RWPE1 (cell line): ENCODE results near the gene CTNNA3.
"Not testable (repeated sequence)": the region's sequence is repeated elsewhere in the genome, so short reads cannot be mapped to it uniquely, and the experiment has no call there.

Experiments used
- CTCF ChIA-PET: fragments of 350-600 bp; sonication (Branson Sonifier 250); formaldehyde crosslinking; extraction: SDS; loops from one replicate; lab custom pipeline; 2021; lab: Yijun Ruan, JAX
- POLR2A ChIA-PET: fragments of 400-600 bp; formaldehyde crosslinking; extraction: SDS; loops from one replicate; lab custom pipeline; 2020; ENCODE audit warnings: antibody characterized with exemption; ENCODE audit not compliant: low non-redundant PET; lab: Yijun Ruan, JAX
- DNase-seq: peaks from one replicate; pipeline ENCODE4 v3.0.0; 2012; ENCODE audit warnings: low spot score
- H3K27ac ChIP-seq: fragments of 450-650 bp; 2 replicates; pipeline ENCODE4 v1.5.1; 2017
- TF ChIP-seq, protein P1 (sequence below): fragments of 450-650 bp; conservative IDR thresholded peaks from 2 replicates; pipeline ENCODE4 v1.5.1; 2017; ENCODE audit warnings: low read depth, mild to moderate bottlenecking

Gene CTNNA3

DNA sequence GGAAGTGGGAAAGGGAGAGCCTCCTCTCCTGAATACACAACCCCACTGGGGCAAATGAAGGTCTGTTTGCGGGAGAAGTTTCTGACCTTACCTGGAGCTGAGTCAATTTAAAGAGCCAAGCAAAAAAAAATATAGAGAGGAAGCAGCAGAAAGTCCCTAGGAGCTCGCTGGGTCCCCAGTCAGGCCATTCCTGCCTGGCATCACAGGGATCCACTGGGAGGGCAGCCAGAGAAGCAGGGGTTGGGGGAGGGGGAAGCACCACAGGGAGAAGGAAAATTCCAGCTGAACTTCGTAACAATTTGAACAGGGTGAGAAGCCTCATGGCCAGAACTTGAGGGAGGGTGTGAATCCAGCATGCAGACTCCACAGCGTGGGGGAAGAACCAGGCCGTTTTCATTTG, 471.4 kb downstream of the CTNNA3 start:
- CTCF ChIA-PET: no interaction called here
- H3K27ac ChIP-seq: no peak overlapping the region
- TF ChIP-seq, protein P1, sequence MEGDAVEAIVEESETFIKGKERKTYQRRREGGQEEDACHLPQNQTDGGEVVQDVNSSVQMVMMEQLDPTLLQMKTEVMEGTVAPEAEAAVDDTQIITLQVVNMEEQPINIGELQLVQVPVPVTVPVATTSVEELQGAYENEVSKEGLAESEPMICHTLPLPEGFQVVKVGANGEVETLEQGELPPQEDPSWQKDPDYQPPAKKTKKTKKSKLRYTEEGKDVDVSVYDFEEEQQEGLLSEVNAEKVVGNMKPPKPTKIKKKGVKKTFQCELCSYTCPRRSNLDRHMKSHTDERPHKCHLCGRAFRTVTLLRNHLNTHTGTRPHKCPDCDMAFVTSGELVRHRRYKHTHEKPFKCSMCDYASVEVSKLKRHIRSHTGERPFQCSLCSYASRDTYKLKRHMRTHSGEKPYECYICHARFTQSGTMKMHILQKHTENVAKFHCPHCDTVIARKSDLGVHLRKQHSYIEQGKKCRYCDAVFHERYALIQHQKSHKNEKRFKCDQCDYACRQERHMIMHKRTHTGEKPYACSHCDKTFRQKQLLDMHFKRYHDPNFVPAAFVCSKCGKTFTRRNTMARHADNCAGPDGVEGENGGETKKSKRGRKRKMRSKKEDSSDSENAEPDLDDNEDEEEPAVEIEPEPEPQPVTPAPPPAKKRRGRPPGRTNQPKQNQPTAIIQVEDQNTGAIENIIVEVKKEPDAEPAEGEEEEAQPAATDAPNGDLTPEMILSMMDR: no peak
- no peak for DNase-seq
- POLR2A ChIA-PET: no interaction called here

DNA sequence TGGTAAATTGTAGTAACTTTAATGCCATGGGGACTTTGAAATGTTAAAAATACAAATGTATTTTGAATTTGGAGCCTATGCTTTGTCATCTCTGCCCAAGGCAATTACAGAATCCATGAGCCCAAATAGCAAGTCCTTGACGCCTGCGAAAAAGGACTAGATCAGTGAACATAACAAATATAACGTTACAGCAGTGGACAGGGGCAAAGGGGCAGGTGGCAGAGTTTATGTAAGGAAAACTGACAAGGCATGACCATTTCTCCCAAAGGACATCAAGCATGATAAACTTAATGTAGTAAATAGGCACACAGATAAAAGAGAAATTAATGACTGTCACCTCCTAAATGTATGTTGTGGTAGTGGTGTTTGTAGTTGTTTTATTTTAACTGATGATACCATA, 473.1 kb downstream of the CTNNA3 start:
- POLR2A ChIA-PET: no interaction called here
- DNase-seq: no peak
- CTCF ChIA-PET: no interaction called here
- TF ChIP-seq, protein P1: no peak
- H3K27ac ChIP-seq: no peak overlapping the region

DNA sequence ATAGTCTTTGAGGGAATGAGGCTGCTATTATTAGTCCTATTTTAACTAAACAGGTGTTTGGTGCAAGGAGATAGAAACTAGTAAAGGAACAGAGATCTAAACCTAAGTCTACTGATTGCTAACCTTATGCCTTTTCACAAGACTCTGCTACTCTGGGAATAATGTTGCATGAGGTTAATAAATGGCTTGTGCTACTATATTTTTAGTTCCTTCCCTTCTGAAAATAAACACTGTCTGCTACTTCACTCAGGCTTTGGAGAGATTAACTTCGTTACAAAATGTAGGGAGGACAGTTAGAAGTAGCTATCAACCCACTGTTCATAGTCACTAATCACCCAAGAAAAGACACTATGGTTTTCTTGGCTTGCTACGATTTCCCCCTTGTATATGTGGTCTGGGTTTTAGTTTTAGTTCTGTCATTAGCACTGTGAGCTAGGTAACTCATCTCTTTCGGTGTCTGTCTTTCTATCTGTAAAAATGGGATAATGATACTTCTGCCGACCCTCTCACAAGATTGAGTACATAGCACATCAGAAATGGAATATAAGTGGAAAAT, 474.0 kb downstream of the CTNNA3 start:
- CTCF ChIA-PET: no interaction called here
- DNase-seq: no peak
- POLR2A ChIA-PET: no interaction called here
- TF ChIP-seq, protein P1: no peak
- H3K27ac ChIP-seq: no peak overlapping the region

DNA sequence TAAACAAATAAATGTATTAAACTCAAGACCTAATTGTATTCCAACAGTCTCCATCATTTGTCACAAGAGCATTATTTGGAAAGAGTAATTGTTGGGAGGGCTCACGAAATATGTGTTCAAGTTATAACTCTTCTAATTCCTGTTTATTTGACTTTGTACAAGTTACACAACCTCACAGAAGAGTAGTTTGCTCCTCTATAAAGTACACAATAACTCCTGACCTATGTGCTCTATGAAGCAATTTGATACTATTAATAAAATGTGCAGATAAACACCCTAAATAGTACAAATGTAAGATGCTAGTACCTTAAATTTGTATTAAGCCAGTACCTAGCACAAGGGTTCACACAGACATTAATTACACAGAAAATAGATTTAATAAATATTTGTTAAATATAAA, 484.3 kb downstream of the CTNNA3 start:
- TF ChIP-seq, protein P1: no peak
- ChIA-PET CTCF (interaction anchor here (0.6 to 0.8 kb wide), 2 partner anchors 57 to 99 kb away, joined by 3 to 4 read pairs; no protein-coding TSS in a partner anchor), POLR2A (no interaction called here)
- no peak overlapping the region for H3K27ac ChIP-seq
- no peak for DNase-seq

DNA sequence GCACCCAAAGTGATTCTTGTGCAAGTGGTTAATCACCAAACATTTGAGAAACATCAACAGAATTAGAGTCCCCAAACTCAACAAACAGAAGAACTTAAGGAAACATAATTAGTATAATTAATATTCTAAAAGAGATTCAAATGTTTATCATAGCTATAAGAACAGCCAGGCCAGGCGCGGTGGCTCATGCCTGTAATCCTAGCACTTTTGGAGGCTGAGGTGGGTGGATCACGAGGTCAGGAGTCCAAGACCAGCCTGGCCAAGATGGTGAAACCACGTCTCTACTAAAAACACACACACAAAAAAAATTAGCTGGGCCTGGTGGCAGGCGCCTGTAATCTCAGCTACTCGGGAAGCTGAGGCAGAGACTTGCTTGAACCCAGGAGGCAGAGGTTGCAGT, 488.1 kb downstream of the CTNNA3 start:
- CTCF ChIA-PET, DNase-seq, H3K27ac ChIP-seq, POLR2A ChIA-PET: not testable (repeated sequence)

DNA sequence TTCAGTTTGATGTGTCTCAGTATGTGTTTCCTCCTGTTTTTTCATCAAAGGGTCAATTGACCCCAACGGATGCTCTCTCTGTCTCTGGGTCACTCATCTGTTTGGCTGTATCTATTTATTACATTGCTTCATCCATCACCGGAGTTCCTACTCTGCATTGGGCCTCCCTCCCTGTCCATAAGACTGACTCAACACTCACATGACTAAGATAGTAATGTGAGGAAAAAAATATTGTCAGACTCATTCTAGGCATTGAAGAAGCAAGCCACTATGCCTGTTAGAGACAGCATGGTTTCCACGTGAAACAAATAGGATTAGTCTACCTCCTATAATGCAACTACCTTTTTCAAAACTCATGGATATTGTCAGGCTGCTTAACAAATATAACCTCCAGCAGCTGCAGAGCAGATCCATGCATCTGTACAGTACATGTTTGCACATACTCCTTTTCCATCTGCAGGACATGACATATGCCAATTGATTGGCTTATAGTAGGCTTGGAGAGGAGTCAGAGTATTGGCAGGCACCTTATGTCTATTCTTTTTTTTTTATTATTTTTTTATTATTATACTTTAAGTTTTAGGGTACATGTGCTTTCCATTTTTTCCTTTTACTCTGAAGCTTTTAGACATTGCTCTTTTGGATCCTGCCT, 495.0 kb downstream of the CTNNA3 start:
- CTCF ChIA-PET: no interaction called here
- TF ChIP-seq, protein P1: no peak

DNA sequence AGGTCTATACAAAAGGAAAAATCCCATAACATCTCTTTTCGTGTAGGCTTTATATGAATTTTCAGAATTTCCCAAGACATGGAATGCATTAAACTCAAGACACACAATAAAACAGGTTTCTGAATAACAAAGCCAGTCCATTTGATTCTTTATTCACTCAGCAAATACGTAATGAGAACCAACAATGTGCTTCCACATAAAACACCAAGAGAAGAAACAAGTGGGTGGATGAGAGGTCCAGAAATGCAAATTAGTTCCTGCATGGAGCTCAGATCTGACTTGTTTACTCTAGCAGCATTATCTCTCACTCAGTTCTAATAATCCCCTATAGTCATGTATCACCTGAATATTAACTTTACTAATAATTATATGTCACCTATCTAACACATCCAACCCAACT, 520.6 kb downstream of the CTNNA3 start:
- ChIA-PET POLR2A (no interaction called here), CTCF (interaction anchor here (0.6 kb wide), 1 partner anchor 11 kb away, joined by 3 read pairs; no protein-coding TSS in a partner anchor)
- DNase-seq: no peak
- TF ChIP-seq, protein P1: no peak
- no peak overlapping the region for H3K27ac ChIP-seq

More for the DNA sequence above, 495.0 kb downstream of the CTNNA3 start:
- no peak overlapping the region for H3K27ac ChIP-seq
- POLR2A ChIA-PET: no interaction called here
- DNase-seq: no peak
